HEK293T (cell line): ENCODE results near the gene LARGE1.
"Not testable (repeated sequence)": the region's sequence is repeated elsewhere in the genome, so short reads cannot be mapped to it uniquely, and the experiment has no call there.

Experiments
- CTCF ChIA-PET: fragments of 350-600 bp; formaldehyde crosslinking; extraction: SDS; loops from one replicate; lab custom pipeline; 2021; ENCODE audit warnings: antibody characterized with exemption, inconsistent platforms; lab: Yijun Ruan, JAX
- POLR2A ChIA-PET: fragments of 350-600 bp; formaldehyde crosslinking; extraction: SDS; loops from one replicate; lab custom pipeline; 2020; ENCODE audit warnings: antibody characterized with exemption, inconsistent platforms; lab: Yijun Ruan, JAX
- DNase-seq: peaks from one replicate; pipeline ENCODE4 v3.0.0; 2012; ENCODE audit warnings: mixed read lengths; ENCODE audit errors: extremely low spot score
- ARNT ChIP-seq: fragments of 450-650 bp; IDR thresholded peaks from 2 replicates; pipeline ENCODE4 v1.6.1; 2017; ENCODE audit warnings: mild to moderate bottlenecking
- BHLHE40 ChIP-seq: fragments of 450-650 bp; IDR thresholded peaks from 2 replicates; pipeline ENCODE4 v1.6.1; 2016; ENCODE audit warnings: mild to moderate bottlenecking, moderate library complexity, borderline replicate concordance
- CTBP1 ChIP-seq: fragments of 450-650 bp; IDR thresholded peaks from 2 replicates; pipeline ENCODE4 v1.6.1; 2016; ENCODE audit warnings: borderline replicate concordance
- ELF4 ChIP-seq: fragments of 450-650 bp; IDR thresholded peaks from 2 replicates; pipeline ENCODE4 v1.6.1; 2017; ENCODE audit warnings: antibody characterized with exemption
- FOXA1 ChIP-seq: fragments of 450-650 bp; IDR thresholded peaks from 2 replicates; pipeline ENCODE4 v1.6.1; 2016; ENCODE audit warnings: mild to moderate bottlenecking
- FOXK2 ChIP-seq: fragments of 450-650 bp; IDR thresholded peaks from 2 replicates; pipeline ENCODE4 v1.6.1; 2016; ENCODE audit warnings: mild to moderate bottlenecking
- FOXM1 ChIP-seq: fragments of 450-650 bp; IDR thresholded peaks from 2 replicates; pipeline ENCODE4 v1.6.1; 2017; ENCODE audit warnings: mild to moderate bottlenecking, borderline replicate concordance
- HDGF ChIP-seq: fragments of 450-650 bp; IDR thresholded peaks from 2 replicates; pipeline ENCODE4 v1.6.1; 2017; ENCODE audit warnings: antibody characterized with exemption, borderline replicate concordance
- L3MBTL2 ChIP-seq: fragments of 450-650 bp; conservative IDR thresholded peaks from 2 replicates; pipeline ENCODE4 v1.6.1; 2016; ENCODE audit warnings: mild to moderate bottlenecking
- LEF1 ChIP-seq: fragments of 450-650 bp; IDR thresholded peaks from 2 replicates; pipeline ENCODE4 v1.6.1; 2017; ENCODE audit warnings: mild to moderate bottlenecking, borderline replicate concordance
- NFRKB ChIP-seq: fragments of 450-650 bp; IDR thresholded peaks from 2 replicates; pipeline ENCODE4 v1.6.1; 2016; ENCODE audit warnings: mild to moderate bottlenecking, moderate library complexity
- PKNOX1 ChIP-seq: fragments of 450-650 bp; IDR thresholded peaks from 2 replicates; pipeline ENCODE4 v1.6.1; 2016
- SP1 ChIP-seq: fragments of 450-650 bp; IDR thresholded peaks from 2 replicates; pipeline ENCODE4 v1.6.1; 2017
- SUZ12 ChIP-seq: fragments of 450-650 bp; IDR thresholded peaks from 2 replicates; pipeline ENCODE4 v1.6.1; 2016; ENCODE audit warnings: mild to moderate bottlenecking
- TARDBP ChIP-seq: fragments of 450-650 bp; IDR thresholded peaks from 2 replicates; pipeline ENCODE4 v1.6.1; 2016
- ZNF384 ChIP-seq: fragments of 450-650 bp; IDR thresholded peaks from 2 replicates; pipeline ENCODE4 v1.6.1; 2016

Gene LARGE1

GRCh38 chr22:33865996-33866395, 54.3 kb downstream of the LARGE1 start:
- no peak for TF ChIP-seq FOXK2
- TF ChIP-seq HDGF = no peak
- no peak for TF ChIP-seq CTBP1
- TF ChIP-seq LEF1 = no peak
- TF ChIP-seq ZNF384 = no peak
- TF ChIP-seq SUZ12 = no peak
- no peak for TF ChIP-seq NFRKB
- TF ChIP-seq FOXM1 = no peak
- no peak for TF ChIP-seq ARNT
- TF ChIP-seq SP1 = no peak
- TF ChIP-seq FOXA1 = no peak
- TF ChIP-seq BHLHE40 = no peak
- TF ChIP-seq PKNOX1 = no peak
- TF ChIP-seq TARDBP = no peak
- TF ChIP-seq L3MBTL2 = no peak
- no peak for TF ChIP-seq ELF4
- ChIA-PET POLR2A (no interaction called here), CTCF (interaction anchor here (0.5 to 0.6 kb wide), 2 partner anchors 286 to 1256 kb away, joined by 4 to 8 read pairs; no protein-coding TSS in a partner anchor)

DNA sequence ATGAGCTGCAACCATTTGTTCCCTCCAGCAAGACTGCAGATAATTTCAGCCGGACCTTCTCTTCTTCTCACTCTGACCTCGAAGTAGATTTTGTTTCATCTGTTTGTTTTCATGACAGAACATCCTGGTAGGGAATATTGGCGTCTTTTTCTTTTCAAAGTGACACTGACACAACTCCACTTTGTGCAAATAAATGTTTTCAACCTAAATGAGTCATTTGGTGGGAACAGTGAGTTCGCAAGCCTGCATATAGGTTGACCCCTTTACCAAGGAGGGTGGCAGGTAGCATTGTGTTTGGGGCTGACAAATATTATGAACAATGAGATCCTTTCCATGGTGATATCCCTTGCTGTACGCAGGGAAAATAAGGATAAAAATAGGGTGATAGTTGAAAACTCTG, 55.0 kb downstream of the LARGE1 start:
- ChIA-PET POLR2A (no interaction called here), CTCF (no interaction called here)
- no peak for TF ChIP-seq SP1
- no peak for DNase-seq

More at GRCh38 chr22:33865996-33866395, 54.3 kb downstream of the LARGE1 start:
- DNase-seq = no peak

GRCh38 chr22:33864723-33865130, 55.5 kb downstream of the LARGE1 start:
- ChIA-PET POLR2A (no interaction called here), CTCF (no interaction called here)
- TF ChIP-seq FOXK2 (no peak), HDGF (no peak), ARNT (no peak), SUZ12 (no peak), PKNOX1 (no peak), SP1 (no peak), BHLHE40 (no peak), NFRKB (no peak), L3MBTL2 (no peak), LEF1 (no peak)
- no peak for DNase-seq

DNA sequence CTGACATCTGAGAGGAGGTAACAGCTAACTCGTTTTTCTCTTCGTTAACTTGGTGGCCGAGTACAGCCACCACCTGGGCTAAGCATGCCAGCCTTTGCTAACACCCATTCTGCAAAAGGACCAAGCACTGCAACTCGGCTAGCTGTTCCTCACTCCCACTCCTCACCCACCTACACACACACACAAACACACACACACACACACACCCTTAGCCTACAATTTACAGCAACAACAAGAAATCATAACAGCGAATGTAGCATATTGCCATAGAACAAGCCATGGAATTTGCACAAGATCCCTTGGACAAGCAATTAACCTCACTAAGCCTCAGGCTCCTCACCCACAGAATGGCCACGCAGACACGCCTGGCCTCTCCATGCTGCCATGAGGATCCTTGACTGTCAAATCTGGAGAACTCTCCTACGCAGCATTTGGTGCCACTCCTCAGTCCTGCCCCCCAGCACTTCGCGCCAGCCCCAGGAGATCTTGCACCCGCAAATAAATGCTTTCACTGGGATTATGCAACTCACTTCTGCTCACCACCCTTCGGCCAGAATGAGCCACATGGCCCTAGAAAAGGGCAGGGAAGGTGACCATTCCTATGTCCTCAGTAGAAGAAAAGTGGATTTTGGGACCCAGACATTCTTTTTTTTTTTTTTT, 58.9 kb downstream of the LARGE1 start:
- CTCF ChIA-PET = no interaction called here
- TF ChIP-seq SUZ12 = no peak
- TF ChIP-seq FOXK2 = no peak
- no peak for TF ChIP-seq FOXM1
- TF ChIP-seq BHLHE40 = no peak
- no peak for TF ChIP-seq NFRKB
- TF ChIP-seq ZNF384 = no peak
- TF ChIP-seq ARNT = no peak
- no peak for TF ChIP-seq L3MBTL2
- TF ChIP-seq CTBP1 = no peak
- TF ChIP-seq PKNOX1 = no peak
- TF ChIP-seq TARDBP = no peak
- no peak for TF ChIP-seq FOXA1
- no peak for TF ChIP-seq LEF1
- TF ChIP-seq ELF4 = no peak
- no peak for TF ChIP-seq HDGF
- no peak for TF ChIP-seq SP1
- POLR2A ChIA-PET = no interaction called here
- no peak for DNase-seq

- ChIA-PET CTCF (no interaction called here), POLR2A (no interaction called here)
- no peak for DNase-seq
- TF ChIP-seq SP1 (no peak), NFRKB (no peak), FOXA1 (no peak), ZNF384 (no peak), L3MBTL2 (no peak), LEF1 (no peak)
These were observed 59.9 kb downstream of the LARGE1 start for GRCh38 chr22:33860386-33860785.

DNA sequence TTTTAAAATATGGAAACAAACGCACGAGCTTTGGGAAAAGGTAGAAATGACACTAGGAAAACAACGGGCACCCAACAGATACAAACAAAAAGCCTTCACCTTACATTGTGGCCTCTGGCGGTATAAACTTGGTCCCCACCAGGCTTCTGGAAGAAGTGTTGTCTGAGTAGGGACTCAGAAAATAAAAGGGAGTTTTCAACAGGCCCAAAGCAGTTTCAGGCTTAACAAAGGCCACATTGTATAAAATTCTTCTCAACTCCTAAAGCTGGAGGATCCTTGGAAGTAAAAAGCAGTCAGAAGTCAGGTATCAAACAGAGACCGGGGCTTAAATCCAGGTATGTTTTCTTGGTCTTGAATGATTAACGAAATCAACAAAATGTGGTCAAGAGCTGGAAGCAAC, 61.0 kb downstream of the LARGE1 start:
- POLR2A ChIA-PET = no interaction called here
- CTCF ChIA-PET = no interaction called here
- DNase-seq = no peak

GRCh38 chr22:33858653-33859052, 61.6 kb downstream of the LARGE1 start:
- DNase-seq, POLR2A ChIA-PET, CTCF ChIA-PET: not testable (repeated sequence)

More for the DNA sequence above, 61.0 kb downstream of the LARGE1 start:
- TF ChIP-seq HDGF (no peak), LEF1 (no peak), SUZ12 (no peak), SP1 (no peak), ZNF384 (no peak)

DNA sequence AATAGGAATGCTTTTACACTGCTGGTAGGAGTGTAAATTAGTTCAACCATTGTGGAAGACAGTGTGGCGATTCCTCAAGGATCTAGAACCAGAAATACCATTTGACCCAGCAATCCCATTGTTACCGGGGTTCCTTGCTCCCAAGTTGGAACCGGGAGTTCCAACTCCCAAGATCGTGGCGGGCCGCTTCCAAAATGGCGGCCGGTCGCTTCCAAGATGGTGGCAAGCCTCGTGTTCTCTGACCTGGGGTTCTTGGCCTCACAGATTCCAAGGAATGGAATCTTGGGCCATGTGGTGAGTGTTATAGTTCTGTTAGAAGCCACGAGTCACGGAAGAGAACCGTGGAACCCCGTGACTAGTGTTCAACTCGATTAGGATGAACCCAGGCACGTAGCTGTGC, 62.5 kb downstream of the LARGE1 start:
- POLR2A ChIA-PET = interaction anchor here (0.6 kb wide), 1 partner anchor 146 kb away, joined by 3 read pairs; no protein-coding TSS in a partner anchor
- CTCF ChIA-PET, DNase-seq: not testable (repeated sequence)
